OCI-LY1 (cell line): Measurements from ENCODE around the gene PTPRU.

ENCODE experiments used
- H2AFZ ChIP-seq: fragments of 200-600 bp; sonication (generic), shearing (Covaris generic); 2 replicates; pipeline ENCODE4 v1.6.0; 2014; ENCODE audit warnings: antibody characterized with exemption, mild to moderate bottlenecking, low read length
- H3F3A ChIP-seq: fragments of 200-600 bp; sonication (generic), shearing (Covaris generic); 2 replicates; pipeline ENCODE4 v1.6.0; 2014; ENCODE audit warnings: mild to moderate bottlenecking, antibody characterized with exemption, low read length, moderate library complexity; ENCODE audit not compliant: insufficient read depth
- H3K27ac ChIP-seq: fragments of 200-600 bp; sonication (generic); 2 replicates; pipeline ENCODE4 v1.5.1; 2014; ENCODE audit warnings: low read length, mixed run types, mild to moderate bottlenecking, low read depth; ENCODE audit not compliant: poor library complexity, severe bottlenecking
- H3K27me3 ChIP-seq: fragments of 200-600 bp; sonication (generic); 2 replicates; pipeline ENCODE4 v1.6.0; 2014; ENCODE audit warnings: antibody characterized with exemption, mild to moderate bottlenecking, low read length, moderate library complexity; ENCODE audit not compliant: insufficient read depth
- H3K36me3 ChIP-seq: fragments of 200-600 bp; sonication (generic); 2 replicates; pipeline ENCODE4 v1.6.1; 2014; ENCODE audit warnings: mild to moderate bottlenecking, antibody characterized with exemption, low read length, moderate library complexity, mixed read lengths; ENCODE audit not compliant: insufficient read depth
- H3K4me1 ChIP-seq: fragments of 200-600 bp; sonication (generic); 2 replicates; pipeline ENCODE4 v1.5.1; 2014; ENCODE audit warnings: mild to moderate bottlenecking, low read length, moderate library complexity; ENCODE audit not compliant: insufficient read depth, severe bottlenecking
- H3K4me2 ChIP-seq: fragments of 200-600 bp; sonication (generic), shearing (Covaris generic); 2 replicates; pipeline ENCODE4 v1.6.1; 2014; ENCODE audit warnings: low read length
- H3K4me3 ChIP-seq: fragments of 200-600 bp; sonication (generic); 2 replicates; pipeline ENCODE4 v1.5.1; 2014; ENCODE audit warnings: low read length, low read depth, mild to moderate bottlenecking, mixed read lengths; ENCODE audit not compliant: poor library complexity, severe bottlenecking
- H3K79me2 ChIP-seq: fragments of 200-600 bp; shearing (Covaris generic); 2 replicates; pipeline ENCODE4 v1.6.1; 2016; ENCODE audit warnings: mixed run types, low read length, mixed read lengths; ENCODE audit not compliant: insufficient read depth
- H3K9ac ChIP-seq: fragments of 200-600 bp; sonication (generic), shearing (Covaris generic); 2 replicates; pipeline ENCODE4 v1.6.1; 2014; ENCODE audit warnings: mild to moderate bottlenecking, low read length, mixed read lengths
- H3K9me2 ChIP-seq: fragments of 200-600 bp; sonication (generic), shearing (Covaris generic); 2 replicates; pipeline ENCODE4 v1.6.1; 2014; ENCODE audit warnings: low read depth, mild to moderate bottlenecking, low read length, mixed read lengths
- H3K9me3 ChIP-seq: fragments of 200-600 bp; shearing (Covaris generic); 2 replicates; pipeline ENCODE4 v1.6.1; 2014; ENCODE audit warnings: low read length, mixed read lengths
- H4K20me1 ChIP-seq: fragments of 200-600 bp; sonication (generic), shearing (Covaris generic); 2 replicates; pipeline ENCODE4 v1.6.0; 2016; ENCODE audit warnings: mild to moderate bottlenecking, low read length; ENCODE audit not compliant: insufficient read depth
- EZH2 ChIP-seq: fragments of 200-600 bp; sonication (generic), shearing (Covaris generic); IDR thresholded peaks from 2 replicates; pipeline ENCODE4 v1.8.0; 2017; ENCODE audit warnings: borderline replicate concordance, mixed run types, mild to moderate bottlenecking, antibody characterized with exemption, low read length, moderate library complexity, mixed read lengths
- TF ChIP-seq, protein P1 (sequence below): fragments of 200-600 bp; sonication (generic), shearing (Covaris generic); IDR thresholded peaks from 2 replicates; pipeline ENCODE4 v1.5.1; 2017; ENCODE audit warnings: mild to moderate bottlenecking, antibody characterized with exemption, low read length, moderate library complexity, mixed read lengths

PTPRU gene

DNA sequence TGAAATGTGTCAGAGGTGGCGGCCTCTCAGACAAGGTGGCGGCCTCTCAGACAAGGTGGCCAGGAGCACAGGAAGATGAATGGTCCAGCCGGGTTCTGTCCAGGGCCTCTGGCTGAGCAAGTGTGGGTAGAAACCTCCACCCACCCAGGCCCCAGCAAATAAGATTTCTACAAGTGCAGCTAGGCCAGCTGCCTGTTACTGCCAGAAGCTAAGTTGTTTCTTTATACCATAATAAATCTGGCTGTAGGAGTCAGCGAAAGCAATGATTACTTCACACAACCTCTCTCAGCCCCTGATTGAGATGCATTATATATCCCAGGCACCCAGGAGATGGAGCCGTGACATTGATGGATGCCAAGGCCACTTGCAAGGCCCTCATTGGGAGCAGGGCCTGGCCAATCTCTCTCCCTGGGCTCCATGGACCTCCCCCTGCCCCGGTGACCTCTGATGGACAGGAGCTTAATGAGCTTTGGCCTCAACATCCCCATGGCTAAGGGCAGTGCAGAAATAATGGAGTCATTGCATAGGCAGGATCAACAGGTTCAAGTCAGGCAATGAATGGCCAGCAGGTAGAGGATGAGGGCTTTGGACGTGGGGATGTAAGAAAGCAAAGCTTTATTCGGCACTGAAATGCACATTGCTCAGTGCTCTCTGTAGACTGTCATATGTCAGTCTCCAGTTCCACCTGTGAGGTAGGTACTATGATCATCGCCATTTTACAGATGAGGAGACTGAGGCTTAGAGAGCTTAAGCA is 92.9 kb downstream of the PTPRU start:
- no peaks in the 10 kb centered on the region for H3K36me3 ChIP-seq
- no peak for TF ChIP-seq EZH2
- TF ChIP-seq, protein P1, sequence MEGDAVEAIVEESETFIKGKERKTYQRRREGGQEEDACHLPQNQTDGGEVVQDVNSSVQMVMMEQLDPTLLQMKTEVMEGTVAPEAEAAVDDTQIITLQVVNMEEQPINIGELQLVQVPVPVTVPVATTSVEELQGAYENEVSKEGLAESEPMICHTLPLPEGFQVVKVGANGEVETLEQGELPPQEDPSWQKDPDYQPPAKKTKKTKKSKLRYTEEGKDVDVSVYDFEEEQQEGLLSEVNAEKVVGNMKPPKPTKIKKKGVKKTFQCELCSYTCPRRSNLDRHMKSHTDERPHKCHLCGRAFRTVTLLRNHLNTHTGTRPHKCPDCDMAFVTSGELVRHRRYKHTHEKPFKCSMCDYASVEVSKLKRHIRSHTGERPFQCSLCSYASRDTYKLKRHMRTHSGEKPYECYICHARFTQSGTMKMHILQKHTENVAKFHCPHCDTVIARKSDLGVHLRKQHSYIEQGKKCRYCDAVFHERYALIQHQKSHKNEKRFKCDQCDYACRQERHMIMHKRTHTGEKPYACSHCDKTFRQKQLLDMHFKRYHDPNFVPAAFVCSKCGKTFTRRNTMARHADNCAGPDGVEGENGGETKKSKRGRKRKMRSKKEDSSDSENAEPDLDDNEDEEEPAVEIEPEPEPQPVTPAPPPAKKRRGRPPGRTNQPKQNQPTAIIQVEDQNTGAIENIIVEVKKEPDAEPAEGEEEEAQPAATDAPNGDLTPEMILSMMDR, result no peak
- no peaks in the 10 kb centered on the region for H3K9me3 ChIP-seq
- H3K4me1 ChIP-seq, result no peaks in the 10 kb centered on the region
- H2AFZ ChIP-seq, result no peak overlapping the region
- H3K4me3 ChIP-seq, result no peak overlapping the region
- peaks cover 5% of the 10 kb centered on the region; the same call in 1 of the 2 replicates for H3K27me3 ChIP-seq
- no peaks in the 10 kb centered on the region for H3F3A ChIP-seq
- no peaks in the 10 kb centered on the region for H3K9me2 ChIP-seq
- no peak overlapping the region for H3K9ac ChIP-seq
- no peaks in the 10 kb centered on the region for H3K79me2 ChIP-seq
- H3K27ac ChIP-seq, result no peak overlapping the region
- H4K20me1 ChIP-seq, result no peaks in the 10 kb centered on the region
- no peak overlapping the region for H3K4me2 ChIP-seq

GRCh38 chr1:29330089-29330488 is 93.8 kb downstream of the PTPRU start:
- H3K9ac ChIP-seq, result no peak overlapping the region
- no peak for TF ChIP-seq EZH2
- TF ChIP-seq, protein P1, result no peak

DNA sequence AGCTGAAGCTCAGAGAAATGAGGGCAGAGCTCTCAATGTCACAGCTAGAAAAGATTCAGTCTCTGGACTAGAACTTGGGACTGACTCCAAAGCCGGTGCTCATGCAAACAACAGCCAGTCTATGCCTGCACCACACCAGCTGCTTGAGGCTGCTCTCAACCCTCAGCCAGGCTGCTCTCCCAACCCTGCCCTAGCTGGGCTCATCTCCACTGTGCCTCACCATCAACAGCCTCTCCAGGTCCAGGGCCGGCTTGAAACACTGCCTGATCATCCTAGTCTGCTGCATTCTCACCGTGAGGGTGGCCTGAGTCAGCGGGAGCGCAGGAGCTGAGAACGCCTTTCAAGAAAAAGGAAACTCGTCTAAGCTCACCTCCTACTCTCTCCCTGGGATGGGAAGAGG is 94.5 kb downstream of the PTPRU start:
- no peak for TF ChIP-seq EZH2
- TF ChIP-seq, protein P1, result no peak
- Histone ChIP-seq H3K9me3 (no peaks in the 10 kb centered on the region), H3K9ac (no peak overlapping the region), H3K27me3 (peaks cover 5% of the 10 kb centered on the region; the same call in 1 of the 2 replicates), H3K9me2 (no peaks in the 10 kb centered on the region), H4K20me1 (no peaks in the 10 kb centered on the region), H3K4me3 (no peak overlapping the region), H3K36me3 (no peaks in the 10 kb centered on the region), H2AFZ (no peak overlapping the region), H3F3A (no peaks in the 10 kb centered on the region), H3K4me2 (no peak overlapping the region), H3K27ac (no peak overlapping the region), H3K4me1 (no peaks in the 10 kb centered on the region), H3K79me2 (no peaks in the 10 kb centered on the region)

More at GRCh38 chr1:29330089-29330488, 93.8 kb downstream of the PTPRU start:
- Histone ChIP-seq H4K20me1 (no peaks in the 10 kb centered on the region), H3K36me3 (no peaks in the 10 kb centered on the region), H3K4me2 (no peak overlapping the region), H3F3A (no peaks in the 10 kb centered on the region), H2AFZ (no peak overlapping the region), H3K4me3 (no peak overlapping the region), H3K9me3 (no peaks in the 10 kb centered on the region), H3K27ac (no peak overlapping the region), H3K79me2 (no peaks in the 10 kb centered on the region), H3K27me3 (peaks cover 5% of the 10 kb centered on the region; the same call in 1 of the 2 replicates), H3K4me1 (no peaks in the 10 kb centered on the region), H3K9me2 (no peaks in the 10 kb centered on the region)
